Measurements from ENCODE around the gene UBXN2A.
"Not testable (repeated sequence)": the region's sequence is repeated elsewhere in the genome, so short reads cannot be mapped to it uniquely, and the experiment has no call there.

UBXN2A gene

DNA sequence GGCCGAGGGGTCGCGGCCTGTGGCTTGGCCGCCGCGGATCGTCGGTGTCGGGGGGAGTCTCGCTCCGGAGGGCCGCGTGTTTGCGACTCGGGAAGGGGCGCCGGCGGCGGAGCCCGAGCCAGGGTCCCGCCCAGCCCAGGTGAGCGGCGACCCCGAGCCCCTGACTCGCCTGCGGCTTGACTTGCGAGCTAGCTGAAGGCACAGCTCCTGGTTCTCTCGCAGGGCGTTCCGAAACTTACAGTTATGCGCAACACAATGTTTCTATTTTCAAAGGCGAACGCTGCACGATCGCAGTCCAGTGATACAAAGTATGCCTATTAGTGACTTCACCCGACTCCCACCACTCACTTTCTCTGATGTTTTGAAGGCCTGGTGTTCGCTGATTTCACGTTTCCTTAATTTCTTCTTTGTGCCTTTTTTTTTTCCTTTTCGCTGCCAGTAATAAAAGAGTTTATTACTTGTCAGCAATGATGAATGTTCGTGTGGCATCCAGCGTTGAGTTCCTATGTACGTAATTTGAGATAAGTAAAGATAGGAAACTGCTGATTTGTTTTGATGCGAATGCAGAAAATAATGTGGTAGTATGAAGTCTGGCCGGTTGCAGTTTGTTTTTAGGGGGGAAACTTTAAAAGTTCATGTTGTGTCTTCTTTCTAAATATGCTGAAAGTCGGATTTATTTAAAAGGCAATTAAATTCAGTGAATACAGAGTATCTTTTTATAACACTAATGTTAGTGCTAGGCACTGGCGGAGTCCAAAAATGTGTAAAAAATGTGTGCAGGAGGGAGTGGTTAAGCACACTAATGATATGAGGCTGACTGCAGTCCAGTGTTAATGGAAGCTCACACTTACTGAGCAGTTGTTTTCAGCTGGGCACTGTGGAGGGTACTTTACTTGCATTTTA lies 706 bp downstream of the UBXN2A start:
- peak; percentile 14 for DNase-seq (ENCODE audit: low spot score)

DNA sequence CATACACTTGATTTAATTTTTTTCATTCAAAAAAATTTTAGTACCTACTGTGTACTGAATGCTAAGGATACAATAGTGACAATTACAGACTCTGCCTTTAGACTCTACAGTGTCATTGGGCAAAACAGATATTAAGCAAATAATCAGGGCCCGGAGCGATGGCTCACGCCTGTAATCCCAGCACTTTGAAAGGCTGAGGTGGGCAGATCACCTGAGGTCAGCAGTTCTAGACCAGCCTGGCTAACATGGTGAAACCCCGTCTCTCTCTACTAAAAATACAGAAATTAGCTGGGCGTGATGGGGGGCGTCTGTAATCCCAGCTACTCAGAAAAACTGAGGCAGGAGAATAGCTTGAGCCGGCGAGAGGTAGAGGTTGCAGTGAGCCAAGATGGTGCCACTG lies 1.4 kb downstream of the UBXN2A start:
- no peak for DNase-seq (ENCODE audit: low spot score)

DNA sequence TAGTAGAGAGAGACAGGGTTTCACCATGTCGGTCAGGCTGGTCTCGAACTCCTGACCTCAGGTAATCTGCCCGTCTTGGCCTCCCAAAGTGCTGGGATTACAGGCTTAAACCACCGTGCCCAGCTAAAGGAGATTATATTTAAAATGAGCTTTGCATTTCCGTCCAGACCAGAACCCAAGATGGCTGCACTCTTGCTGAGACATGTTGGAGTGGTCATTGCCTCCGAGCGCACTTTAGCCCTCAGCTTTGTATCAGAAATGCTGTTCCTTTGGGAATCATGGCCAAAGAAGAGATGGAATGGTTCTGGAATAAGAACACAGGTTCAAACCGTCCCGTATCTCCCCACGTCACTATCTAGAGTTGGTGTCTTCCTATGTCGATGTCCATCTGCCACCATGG lies 3.4 kb downstream of the UBXN2A start:
- DNase-seq (ENCODE audit: low spot score): no peak

DNA sequence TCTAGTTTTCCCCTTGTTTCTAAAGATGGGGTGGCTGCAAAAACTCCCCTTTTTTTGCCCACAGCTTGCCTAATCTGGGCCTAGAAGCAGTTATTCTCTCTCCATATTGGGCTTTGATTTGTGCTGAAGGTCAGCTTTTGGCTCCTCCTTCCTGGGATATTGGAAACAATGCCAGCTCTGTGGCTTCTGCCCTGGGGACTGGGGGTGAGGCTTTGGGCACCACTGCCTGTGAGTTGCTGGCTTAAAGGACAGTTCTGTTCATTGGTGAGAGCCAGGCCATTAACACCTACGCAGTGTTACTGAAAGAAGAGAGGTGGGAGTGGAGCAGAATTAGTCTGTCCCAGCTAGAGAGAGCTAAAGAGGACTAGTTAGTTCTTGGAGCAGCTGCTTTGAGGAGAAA lies 4.3 kb downstream of the UBXN2A start:
- peak; percentile 52 for DNase-seq (ENCODE audit: low spot score)

GRCh38 chr2:23944976-23945375 lies 4.7 kb downstream of the UBXN2A start:
- DNase-seq (ENCODE audit: low spot score): no peak

GRCh38 chr2:23947350-23947749 lies 7.1 kb downstream of the UBXN2A start:
- DNase-seq (ENCODE audit: low spot score): no peak

DNA sequence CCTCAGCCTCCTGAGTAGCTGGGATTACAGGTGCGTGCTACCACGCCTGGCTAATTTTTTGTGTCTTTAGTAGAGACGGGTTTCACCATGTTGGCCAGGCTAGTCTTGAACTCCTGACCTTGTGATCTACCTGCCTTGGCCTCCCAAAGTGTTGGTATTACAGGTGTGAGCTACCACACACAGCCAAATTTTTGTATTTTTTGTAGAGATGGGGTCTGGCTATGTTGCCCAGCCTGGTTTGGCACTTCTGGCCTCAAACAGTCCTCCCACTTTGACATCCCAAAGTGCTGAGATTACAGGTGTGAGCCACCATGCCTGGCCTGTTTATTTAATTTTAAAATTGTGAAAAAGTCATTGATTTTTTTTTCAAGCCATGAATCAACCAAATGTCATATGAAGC lies 12.3 kb downstream of the UBXN2A start:
- not testable (repeated sequence) for DNase-seq (ENCODE audit: low spot score)

DNA sequence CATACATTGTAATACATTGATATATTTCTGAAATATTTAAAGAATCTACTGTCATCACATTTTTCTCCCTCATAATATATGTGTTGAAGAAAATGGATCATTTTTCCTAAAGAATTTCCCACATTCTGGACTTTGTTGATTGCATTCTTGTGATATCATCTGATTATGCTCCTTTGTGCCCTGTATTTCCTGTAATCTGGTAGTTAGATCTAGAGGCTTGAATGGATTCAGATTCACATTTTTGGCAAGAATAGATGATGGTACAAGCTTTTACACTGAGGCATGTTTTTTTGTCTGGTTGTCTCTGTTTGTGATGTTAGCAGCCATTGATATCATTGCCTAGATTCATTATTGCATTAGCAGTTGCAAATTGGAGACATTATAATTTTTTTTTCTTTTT lies 13.4 kb downstream of the UBXN2A start:
- no peak for DNase-seq (ENCODE audit: low spot score)

- no peak for DNase-seq (ENCODE audit: low spot score)
These were observed 14.2 kb downstream of the UBXN2A start for GRCh38 chr2:23954325-23955014.

GRCh38 chr2:23967846-23968245 lies 27.6 kb downstream of the UBXN2A start:
- no peak for DNase-seq (ENCODE audit: low spot score)

GRCh38 chr2:23976883-23977282 lies 36.6 kb downstream of the UBXN2A start:
- DNase-seq (ENCODE audit: low spot score): no peak

DNA sequence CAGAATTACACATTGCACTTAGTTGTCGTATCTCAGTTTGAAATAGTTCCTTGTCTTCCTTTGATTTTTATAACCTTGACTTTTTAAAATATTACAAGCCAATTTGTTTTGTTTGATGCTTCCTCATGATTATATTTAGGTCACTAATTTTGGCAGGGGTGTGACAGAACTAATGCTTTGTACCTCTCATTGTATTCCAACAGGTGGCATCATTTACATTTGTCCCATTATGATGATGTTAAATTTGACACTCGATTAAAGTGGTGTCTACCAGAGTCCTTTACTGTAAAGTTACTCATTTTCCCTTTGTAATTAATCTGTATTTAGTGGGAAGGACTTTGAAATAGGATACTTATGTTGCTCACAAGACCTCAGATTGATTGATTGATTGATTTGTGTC lies 48.1 kb downstream of the UBXN2A start:
- DNase-seq (ENCODE audit: low spot score): no peak

DNA sequence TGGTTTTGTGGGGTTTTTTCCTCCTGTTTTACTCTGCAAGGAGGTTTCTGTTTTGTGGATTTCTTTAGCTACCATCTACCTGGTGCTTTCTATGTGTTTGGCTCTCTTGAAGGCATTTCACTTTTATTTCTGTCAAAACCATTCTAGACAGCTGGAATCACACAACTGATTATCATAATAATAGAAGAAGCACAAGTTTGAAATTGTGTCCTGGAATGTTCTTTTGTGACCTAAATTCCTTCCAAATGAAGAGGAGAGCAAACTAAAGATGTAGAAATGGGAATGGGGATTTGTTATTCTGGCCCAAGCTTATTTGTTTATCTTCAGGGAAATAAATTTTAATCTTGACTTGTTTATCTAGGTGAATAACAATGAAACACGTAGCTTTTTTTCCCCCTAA lies 52.7 kb downstream of the UBXN2A start:
- DNase-seq (ENCODE audit: low spot score): no peak

GRCh38 chr2:23993736-23994269 lies 53.5 kb downstream of the UBXN2A start:
- no peak for DNase-seq (ENCODE audit: low spot score)

- DNase-seq (ENCODE audit: low spot score): no peak
These were observed 54.3 kb downstream of the UBXN2A start for GRCh38 chr2:23994567-23994966.

- DNase-seq (ENCODE audit: low spot score): no peak
These were observed 67.4 kb downstream of the UBXN2A start for GRCh38 chr2:24007693-24008092.

- DNase-seq (ENCODE audit: low spot score): no peak
These were observed 68.6 kb downstream of the UBXN2A start for GRCh38 chr2:24008672-24009366.

GRCh38 chr2:24009367-24009679 lies 69.1 kb downstream of the UBXN2A start:
- DNase-seq (ENCODE audit: low spot score): no peak

GRCh38 chr2:24009680-24010476 lies 69.6 kb downstream of the UBXN2A start, which contains the start of gene MFSD2B:
Gene MFSD2B (plus strand): TSS chr2:24010085. CDS start chr2:24010097, 12 bp downstream.
- no peak for DNase-seq (ENCODE audit: low spot score)

GRCh38 chr2:24010477-24011249 lies 70.4 kb downstream of the UBXN2A start:
- no peak for DNase-seq (ENCODE audit: low spot score)
